HepG2 (cell line): ENCODE data around the gene DLG2. TPM values are rescaled to one million over a fixed set of nuclear protein-coding genes. Genes with fewer than 3 reads are reported as not detected.

Source experiments
- ATAC-seq: fragments of 200-7000 bp; cut with Tn5 transposase; 3 replicates; pipeline ENCODE4 v1.9.1; 2020; ENCODE audit warnings: mild to moderate bottlenecking, moderate library complexity
- BruUV-seq: library from RNA; stranded (reverse); fragments of 400-500 nt; replicated peaks from 2 replicates; lab custom pipeline; 2021; lab: Mats Ljungman, UMichigan
- CTCF ChIA-PET: fragments of 300-600 bp; formaldehyde crosslinking; extraction: SDS; loops from one replicate; lab custom pipeline; 2021; ENCODE audit warnings: low total read pairs, inconsistent platforms, low intra/inter-chr PET ratio; lab: Yijun Ruan, JAX
- POLR2A ChIA-PET: fragments of 350-600 bp; sonication (Branson Sonifier 250); formaldehyde crosslinking; loops from one replicate; lab custom pipeline; 2020; ENCODE audit warnings: antibody characterized with exemption, inconsistent platforms; lab: Yijun Ruan, JAX
- DNase-seq: peaks from one replicate; pipeline ENCODE4 v3.0.0-alpha.2; 2015; ENCODE audit warnings: low spot score
- FAIRE-seq: peaks from 3 replicates; lab custom pipeline; 2011; peaks lifted over from hg19 to GRCh38; lab: Jason Lieb, UNC
- H2AFZ ChIP-seq: one replicate; pipeline ENCODE4 v1.6.1; 2011; ENCODE audit warnings: low read length, inconsistent platforms
- H3K27ac ChIP-seq: fragments of 300-600 bp; 3 replicates; pipeline ENCODE4 v1.8.0; 2011; ENCODE audit warnings: mixed run types, mild to moderate bottlenecking, mixed read lengths, low read length, inconsistent platforms; ENCODE audit not compliant: insufficient read depth; ENCODE audit errors: extremely low read length
- H3K27me3 ChIP-seq, 2 experiments: fragments of 200-600 bp in 1 of 2; 2 replicates in 1 of 2; 3 replicates in 1 of 2; pipeline versions ENCODE4 v1.6.0 to v1.8.0; 2011; ENCODE audit warnings: low read length in 2 of 2, mild to moderate bottlenecking in 2 of 2, moderate library complexity in 2 of 2, inconsistent platforms in 1 of 2; ENCODE audit not compliant: insufficient read depth in 2 of 2, control insufficient read depth in 1 of 2
- H3K36me3 ChIP-seq, 2 experiments: fragments of 200-600 bp in 1 of 2; replicated peaks in 1 of 2; 2 replicates in 1 of 2; 3 replicates in 1 of 2; pipeline versions ENCODE4 v1.5.1 to v1.8.0; 2011; ENCODE audit warnings: low read length in 2 of 2, inconsistent platforms in 1 of 2; ENCODE audit not compliant: insufficient read depth in 2 of 2, control insufficient read depth in 1 of 2
- H3K4me1 ChIP-seq: 2 replicates; pipeline ENCODE4 v1.5.1; 2012; ENCODE audit warnings: low read length, inconsistent platforms; ENCODE audit not compliant: insufficient read depth
- H3K4me2 ChIP-seq: 2 replicates; pipeline ENCODE4 v1.6.0; 2011; ENCODE audit warnings: low read depth, low read length, inconsistent platforms
- H3K4me3 ChIP-seq, 3 experiments: fragments of 200-600 bp in 1 of 3; sonication (generic), shearing (Covaris generic) in 1 of 3; replicated peaks in 1 of 3; 2 replicates each; pipeline ENCODE4 v1.5.1; 2011 to 2016; ENCODE audit warnings: low read length in 3 of 3, inconsistent platforms in 2 of 3, low read depth in 2 of 3, mild to moderate bottlenecking in 2 of 3, control low read depth in 1 of 3, mixed read lengths in 1 of 3; ENCODE audit not compliant: insufficient read depth in 1 of 3
- H3K79me2 ChIP-seq: one replicate; pipeline ENCODE4 v1.6.1; 2011; ENCODE audit warnings: low read length, inconsistent platforms; ENCODE audit not compliant: insufficient read depth
- H3K9ac ChIP-seq: 2 replicates; pipeline ENCODE4 v1.6.0; 2011; ENCODE audit warnings: mild to moderate bottlenecking, low read depth, low read length, inconsistent platforms; ENCODE audit not compliant: insufficient read depth
- H3K9me3 ChIP-seq: 2 replicates; pipeline ENCODE4 v1.5.1; 2012; ENCODE audit warnings: mild to moderate bottlenecking, low read length
- H4K20me1 ChIP-seq: 2 replicates; pipeline ENCODE4 v1.6.0; 2011; ENCODE audit warnings: inconsistent platforms, mild to moderate bottlenecking, low read length, moderate library complexity; ENCODE audit not compliant: insufficient read depth
- CBX5 ChIP-seq: sonication (generic); formaldehyde crosslinking; IDR thresholded peaks from 2 replicates; pipeline ENCODE4 v1.4.0; 2020; ENCODE audit warnings: missing genetic modification reagents, borderline replicate concordance
- CHCHD3 ChIP-seq: sonication (generic); formaldehyde crosslinking; IDR thresholded peaks from 2 replicates; pipeline ENCODE4 v1.8.0; 2022; ENCODE audit warnings: mild to moderate bottlenecking, missing genetic modification reagents, moderate library complexity
- FOSL1 ChIP-seq: sonication (generic); formaldehyde crosslinking; IDR thresholded peaks from 2 replicates; pipeline ENCODE4 v1.9.0; 2021; ENCODE audit warnings: missing genetic modification reagents, borderline replicate concordance
- MXD4 ChIP-seq: IDR thresholded peaks from 2 replicates; pipeline ENCODE4 v1.6.1; 2016; ENCODE audit warnings: mild to moderate bottlenecking, missing biosample characterization, missing genetic modification reagents
- NCOA5 ChIP-seq: sonication (generic); formaldehyde crosslinking; IDR thresholded peaks from 2 replicates; pipeline ENCODE4 v1.4.0; 2020; ENCODE audit warnings: missing genetic modification reagents
- ZNF124 ChIP-seq: sonication (generic); formaldehyde crosslinking; IDR thresholded peaks from 2 replicates; pipeline ENCODE4 v1.4.0; 2020; ENCODE audit warnings: missing genetic modification reagents
- ZNF354B ChIP-seq: sonication (generic); formaldehyde crosslinking; IDR thresholded peaks from 2 replicates; pipeline ENCODE4 v1.8.0; 2022; ENCODE audit warnings: mild to moderate bottlenecking, missing genetic modification reagents
- ZNF746 ChIP-seq: sonication (generic); formaldehyde crosslinking; IDR thresholded peaks from 2 replicates; pipeline ENCODE4 v1.8.0; 2022; ENCODE audit warnings: mild to moderate bottlenecking, missing genetic modification reagents
- ZNF83 ChIP-seq: sonication (generic); formaldehyde crosslinking; IDR thresholded peaks from 2 replicates; pipeline ENCODE4 v1.4.0; 2020; ENCODE audit warnings: missing genetic modification reagents, mild to moderate bottlenecking, borderline replicate concordance
- ZSCAN29 ChIP-seq: sonication (generic); formaldehyde crosslinking; conservative IDR thresholded peaks from 2 replicates; pipeline ENCODE4 v1.4.0; 2020; ENCODE audit warnings: mild to moderate bottlenecking, missing genetic modification reagents
- WGBS: methylation state at CpG from one replicate; pipeline ENCODE4 v1.1.6; 2017; ENCODE audit warnings: low lambda C conversion rate; 5-methylcytosine and 5-hydroxymethylcytosine counted together
- in situ Hi-C: cut with HindIII; loops from 2 replicates; pipeline ENCODE4 v1.10.0; 2017; ENCODE audit warnings: low pct_unique_long_range_greater_than_20kb; ENCODE audit not compliant: extremely low pct_ligation_motif_present
- intact Hi-C: fragments of 100-400 bp; cut with micrococcal nuclease; formaldehyde crosslinking; loops from one replicate; pipeline ENCODE4 v1.10.0; 2022; ENCODE audit not compliant: unreplicated experiment
- polyA plus RNA-seq, 8 experiments: library from polyadenylated mRNA; depleted of rRNA in 3 of 8; stranded (reverse) in 7 of 8; unstranded in 1 of 8; fragments of >200 nt; fragmentation: Illumina TruSeq in 4 of 8; extraction: Trizol in 4 of 8; gene quantifications; 2 replicates each; pipeline versions ENCODE4 v1.2.1 to v1.2.3, GENCODE V29; 2011 to 2016; ENCODE audit warnings: low read depth in 4 of 8, missing spikeins in 1 of 8, mixed read lengths in 1 of 8; ENCODE audit not compliant: insufficient read depth in 1 of 8
- total RNA-seq, 5 experiments: library from RNA; depleted of rRNA; stranded (reverse); fragments of >200 nt; fragmentation: Illumina TruSeq; extraction: Trizol; gene quantifications; 2 replicates each; pipeline ENCODE4 v1.2.3, GENCODE V29; 2016; ENCODE audit warnings: low read depth in 1 of 5
- TF ChIP-seq, protein P1 (sequence below): sonication (generic); formaldehyde crosslinking; IDR thresholded peaks from 2 replicates; pipeline ENCODE4 v1.9.0; 2021; ENCODE audit warnings: missing genetic modification reagents, borderline replicate concordance

Gene DLG2
- total and polyA plus RNA-seq, 2 of the 13 experiments (the other 11 are each of a cell fraction or from before 2014, with no cell fraction given): 0.46 to 1.0 TPM

DNA sequence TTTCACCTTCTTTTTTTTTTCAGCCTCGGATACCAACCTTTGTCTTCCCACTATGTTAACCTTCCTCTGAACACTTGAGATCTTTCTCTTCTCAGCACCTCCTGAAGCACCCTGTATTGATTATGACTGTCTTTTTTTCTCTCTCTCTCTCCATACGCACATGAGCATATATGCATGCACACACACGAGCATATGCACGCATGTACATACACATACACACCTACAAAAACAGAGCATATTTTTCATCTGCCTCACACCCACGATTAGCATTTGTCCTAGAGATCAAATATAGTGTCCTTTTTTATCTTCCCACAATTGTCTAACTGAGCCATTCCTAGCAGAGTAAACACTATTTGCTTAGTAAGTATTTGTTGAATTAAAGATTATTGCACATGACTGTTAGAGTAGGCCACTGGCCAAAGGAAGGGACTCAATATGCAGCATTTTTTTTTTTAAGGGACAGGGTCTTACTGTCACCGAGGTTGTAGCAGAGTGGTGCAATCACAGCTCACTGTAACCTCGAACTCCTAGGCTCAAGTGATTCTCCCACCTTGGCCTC is 1718.8 kb downstream of the DLG2 start:
- Histone ChIP-seq H3K27me3 (no peaks in the 10 kb centered on the region), H4K20me1 (no peaks in the 10 kb centered on the region), H2AFZ (no peak overlapping the region), H3K4me1 (peaks cover 8% of the 10 kb centered on the region), H3K9me3 (no peaks in the 10 kb centered on the region), H3K4me2 (no peak overlapping the region), H3K27ac (no peak overlapping the region), H3K79me2 (no peaks in the 10 kb centered on the region), H3K4me3 (no peak overlapping the region), H3K36me3 (no peaks in the 10 kb centered on the region), H3K9ac (no peak overlapping the region)
- no TSS peak for BruUV-seq
- intact Hi-C loops (no loop called here), in situ Hi-C loops (no loop called here)
- ATAC-seq: no peak
- 33% methylated on average over 7 of the region's 7 CpGs for WGBS
- TF ChIP-seq MXD4: no peak
- no peak for TF ChIP-seq ZNF746 (CRISPR knock-in tag)
- no peak for TF ChIP-seq NCOA5 (CRISPR knock-in tag)
- no peak for TF ChIP-seq FOSL1 (CRISPR knock-in tag)
- TF ChIP-seq CBX5 (CRISPR knock-in tag): no peak
- TF ChIP-seq ZNF354B: no peak
- TF ChIP-seq ZSCAN29 (CRISPR knock-in tag): no peak
- TF ChIP-seq CHCHD3 (CRISPR knock-in tag): no peak
- TF ChIP-seq ZNF83 (CRISPR knock-in tag): no peak
- no peak for TF ChIP-seq ZNF124 (CRISPR knock-in tag)
- TF ChIP-seq, protein P1, sequence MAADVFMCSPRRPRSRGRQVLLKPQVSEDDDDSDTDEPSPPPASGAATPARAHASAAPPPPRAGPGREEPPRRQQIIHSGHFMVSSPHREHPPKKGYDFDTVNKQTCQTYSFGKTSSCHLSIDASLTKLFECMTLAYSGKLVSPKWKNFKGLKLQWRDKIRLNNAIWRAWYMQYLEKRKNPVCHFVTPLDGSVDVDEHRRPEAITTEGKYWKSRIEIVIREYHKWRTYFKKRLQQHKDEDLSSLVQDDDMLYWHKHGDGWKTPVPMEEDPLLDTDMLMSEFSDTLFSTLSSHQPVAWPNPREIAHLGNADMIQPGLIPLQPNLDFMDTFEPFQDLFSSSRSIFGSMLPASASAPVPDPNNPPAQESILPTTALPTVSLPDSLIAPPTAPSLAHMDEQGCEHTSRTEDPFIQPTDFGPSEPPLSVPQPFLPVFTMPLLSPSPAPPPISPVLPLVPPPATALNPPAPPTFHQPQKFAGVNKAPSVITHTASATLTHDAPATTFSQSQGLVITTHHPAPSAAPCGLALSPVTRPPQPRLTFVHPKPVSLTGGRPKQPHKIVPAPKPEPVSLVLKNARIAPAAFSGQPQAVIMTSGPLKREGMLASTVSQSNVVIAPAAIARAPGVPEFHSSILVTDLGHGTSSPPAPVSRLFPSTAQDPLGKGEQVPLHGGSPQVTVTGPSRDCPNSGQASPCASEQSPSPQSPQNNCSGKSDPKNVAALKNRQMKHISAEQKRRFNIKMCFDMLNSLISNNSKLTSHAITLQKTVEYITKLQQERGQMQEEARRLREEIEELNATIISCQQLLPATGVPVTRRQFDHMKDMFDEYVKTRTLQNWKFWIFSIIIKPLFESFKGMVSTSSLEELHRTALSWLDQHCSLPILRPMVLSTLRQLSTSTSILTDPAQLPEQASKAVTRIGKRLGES: no peak
- CTCF ChIA-PET: no interaction called here
- POLR2A ChIA-PET: no interaction called here
- DNase-seq: no peak
- no peak for FAIRE-seq
